HepG2 (cell line): ENCODE measurements around the gene SSBP2. TPM values are rescaled to one million over a fixed set of nuclear protein-coding genes. Genes with fewer than 3 reads are reported as not detected.

ENCODE experiments used
- CHD2 ChIP-seq: IDR thresholded peaks from 2 replicates; pipeline ENCODE4 v1.6.1; 2011; ENCODE audit warnings: low read depth, low read length, improper control_type of control experiment
- CHD4 ChIP-seq: fragments of 200-600 bp; sonication (generic); IDR thresholded peaks from 2 replicates; pipeline ENCODE4 v1.7.0; 2017; ENCODE audit warnings: mild to moderate bottlenecking, low read length, borderline replicate concordance
- KAT8 ChIP-seq: IDR thresholded peaks from 2 replicates; pipeline ENCODE4 v1.6.1; 2016; ENCODE audit warnings: missing genetic modification reagents, missing compliant biosample characterization
- KMT2A ChIP-seq: sonication (generic); formaldehyde crosslinking; IDR thresholded peaks from 2 replicates; pipeline ENCODE4 v1.4.0; 2020; ENCODE audit warnings: missing genetic modification reagents
- RFX5 ChIP-seq: IDR thresholded peaks from 2 replicates; pipeline ENCODE4 v1.6.1; 2011; ENCODE audit warnings: low read depth, low read length, improper control_type of control experiment
- TP53 ChIP-seq: sonication (generic); formaldehyde crosslinking; conservative IDR thresholded peaks from 2 replicates; pipeline ENCODE4 v1.4.0; 2020; ENCODE audit warnings: missing genetic modification reagents
- ZNF260 ChIP-seq: sonication (generic); formaldehyde crosslinking; IDR thresholded peaks from 2 replicates; pipeline ENCODE4 v1.4.0; 2020; ENCODE audit warnings: missing genetic modification reagents, low read depth, mild to moderate bottlenecking, borderline replicate concordance
- polyA plus RNA-seq, 8 experiments: library from polyadenylated mRNA; depleted of rRNA in 3 of 8; stranded (reverse) in 7 of 8; unstranded in 1 of 8; fragments of >200 nt; fragmentation: Illumina TruSeq in 4 of 8; extraction: Trizol in 4 of 8; gene quantifications; 2 replicates each; pipeline versions ENCODE4 v1.2.1 to v1.2.3, GENCODE V29; 2011 to 2016; ENCODE audit warnings: low read depth in 4 of 8, missing spikeins in 1 of 8, mixed read lengths in 1 of 8; ENCODE audit not compliant: insufficient read depth in 1 of 8
- total RNA-seq, 5 experiments: library from RNA; depleted of rRNA; stranded (reverse); fragments of >200 nt; fragmentation: Illumina TruSeq; extraction: Trizol; gene quantifications; 2 replicates each; pipeline ENCODE4 v1.2.3, GENCODE V29; 2016; ENCODE audit warnings: low read depth in 1 of 5
- TF ChIP-seq, protein P1 (sequence below): sonication (generic); formaldehyde crosslinking; IDR thresholded peaks from 2 replicates; pipeline ENCODE4 v1.9.0; 2021; ENCODE audit warnings: missing genetic modification reagents, borderline replicate concordance
- TF ChIP-seq, protein P2 (sequence below): sonication (generic); formaldehyde crosslinking; IDR thresholded peaks from 2 replicates; pipeline ENCODE4 v1.4.0; 2020; ENCODE audit warnings: missing genetic modification reagents
- TF ChIP-seq, protein P3 (sequence below): sonication (generic); formaldehyde crosslinking; IDR thresholded peaks from 2 replicates; pipeline ENCODE4 v1.8.0; 2022; ENCODE audit warnings: missing genetic modification reagents, mild to moderate bottlenecking, borderline replicate concordance
- TF ChIP-seq, protein P4 (sequence below): sonication (generic); formaldehyde crosslinking; IDR thresholded peaks from 2 replicates; pipeline ENCODE4 v1.5.0; 2020; ENCODE audit warnings: mild to moderate bottlenecking, missing genetic modification reagents, borderline replicate concordance
- TF ChIP-seq, protein P5 (sequence below): sonication (generic); formaldehyde crosslinking; IDR thresholded peaks from 2 replicates; pipeline ENCODE4 v1.5.0; 2020; ENCODE audit warnings: mild to moderate bottlenecking, missing genetic modification reagents, borderline replicate concordance

The SSBP2 gene
- total and polyA plus RNA-seq, 2 of the 13 experiments (the other 11 are each of a cell fraction or from before 2014, with no cell fraction given): 0.16 TPM; not detected in 1

DNA sequence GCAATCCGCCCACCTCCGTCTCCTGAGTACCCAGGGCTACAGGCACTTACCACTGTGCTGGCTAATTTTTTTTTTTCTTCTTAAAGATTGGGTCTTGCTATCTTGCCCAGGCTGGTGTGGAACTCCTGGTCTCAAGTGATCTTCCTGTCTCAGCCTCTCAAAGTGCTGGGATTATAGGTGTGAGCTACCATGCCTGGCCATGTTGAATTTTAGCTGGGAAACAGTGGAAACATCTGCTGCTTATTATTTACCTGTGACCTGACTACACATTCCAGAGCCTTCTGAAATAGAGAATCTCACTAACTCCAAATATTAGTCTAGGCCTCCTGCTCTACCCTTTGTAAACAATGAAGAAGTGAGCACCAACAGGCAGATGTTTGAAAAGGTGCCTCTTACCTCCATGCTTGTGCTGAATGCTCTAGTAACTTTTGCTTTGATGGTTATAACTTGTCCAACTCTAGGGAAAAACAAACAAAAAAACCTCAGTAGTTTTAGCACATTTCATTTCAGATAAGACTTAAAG, 379.5 kb downstream of the SSBP2 start (continued):
- TF ChIP-seq ZNF260 (no peak), TP53 (no peak), CHD4 (no peak), KMT2A (CRISPR knock-in tag) (no peak), KAT8 (CRISPR knock-in tag) (no peak), CHD2 (no peak), RFX5 (no peak)
- TF ChIP-seq, protein P1, sequence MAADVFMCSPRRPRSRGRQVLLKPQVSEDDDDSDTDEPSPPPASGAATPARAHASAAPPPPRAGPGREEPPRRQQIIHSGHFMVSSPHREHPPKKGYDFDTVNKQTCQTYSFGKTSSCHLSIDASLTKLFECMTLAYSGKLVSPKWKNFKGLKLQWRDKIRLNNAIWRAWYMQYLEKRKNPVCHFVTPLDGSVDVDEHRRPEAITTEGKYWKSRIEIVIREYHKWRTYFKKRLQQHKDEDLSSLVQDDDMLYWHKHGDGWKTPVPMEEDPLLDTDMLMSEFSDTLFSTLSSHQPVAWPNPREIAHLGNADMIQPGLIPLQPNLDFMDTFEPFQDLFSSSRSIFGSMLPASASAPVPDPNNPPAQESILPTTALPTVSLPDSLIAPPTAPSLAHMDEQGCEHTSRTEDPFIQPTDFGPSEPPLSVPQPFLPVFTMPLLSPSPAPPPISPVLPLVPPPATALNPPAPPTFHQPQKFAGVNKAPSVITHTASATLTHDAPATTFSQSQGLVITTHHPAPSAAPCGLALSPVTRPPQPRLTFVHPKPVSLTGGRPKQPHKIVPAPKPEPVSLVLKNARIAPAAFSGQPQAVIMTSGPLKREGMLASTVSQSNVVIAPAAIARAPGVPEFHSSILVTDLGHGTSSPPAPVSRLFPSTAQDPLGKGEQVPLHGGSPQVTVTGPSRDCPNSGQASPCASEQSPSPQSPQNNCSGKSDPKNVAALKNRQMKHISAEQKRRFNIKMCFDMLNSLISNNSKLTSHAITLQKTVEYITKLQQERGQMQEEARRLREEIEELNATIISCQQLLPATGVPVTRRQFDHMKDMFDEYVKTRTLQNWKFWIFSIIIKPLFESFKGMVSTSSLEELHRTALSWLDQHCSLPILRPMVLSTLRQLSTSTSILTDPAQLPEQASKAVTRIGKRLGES: no peak
- TF ChIP-seq, protein P2, sequence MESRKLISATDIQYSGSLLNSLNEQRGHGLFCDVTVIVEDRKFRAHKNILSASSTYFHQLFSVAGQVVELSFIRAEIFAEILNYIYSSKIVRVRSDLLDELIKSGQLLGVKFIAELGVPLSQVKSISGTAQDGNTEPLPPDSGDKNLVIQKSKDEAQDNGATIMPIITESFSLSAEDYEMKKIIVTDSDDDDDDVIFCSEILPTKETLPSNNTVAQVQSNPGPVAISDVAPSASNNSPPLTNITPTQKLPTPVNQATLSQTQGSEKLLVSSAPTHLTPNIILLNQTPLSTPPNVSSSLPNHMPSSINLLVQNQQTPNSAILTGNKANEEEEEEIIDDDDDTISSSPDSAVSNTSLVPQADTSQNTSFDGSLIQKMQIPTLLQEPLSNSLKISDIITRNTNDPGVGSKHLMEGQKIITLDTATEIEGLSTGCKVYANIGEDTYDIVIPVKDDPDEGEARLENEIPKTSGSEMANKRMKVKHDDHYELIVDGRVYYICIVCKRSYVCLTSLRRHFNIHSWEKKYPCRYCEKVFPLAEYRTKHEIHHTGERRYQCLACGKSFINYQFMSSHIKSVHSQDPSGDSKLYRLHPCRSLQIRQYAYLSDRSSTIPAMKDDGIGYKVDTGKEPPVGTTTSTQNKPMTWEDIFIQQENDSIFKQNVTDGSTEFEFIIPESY (CRISPR knock-in tag): no peak
- TF ChIP-seq, protein P3, sequence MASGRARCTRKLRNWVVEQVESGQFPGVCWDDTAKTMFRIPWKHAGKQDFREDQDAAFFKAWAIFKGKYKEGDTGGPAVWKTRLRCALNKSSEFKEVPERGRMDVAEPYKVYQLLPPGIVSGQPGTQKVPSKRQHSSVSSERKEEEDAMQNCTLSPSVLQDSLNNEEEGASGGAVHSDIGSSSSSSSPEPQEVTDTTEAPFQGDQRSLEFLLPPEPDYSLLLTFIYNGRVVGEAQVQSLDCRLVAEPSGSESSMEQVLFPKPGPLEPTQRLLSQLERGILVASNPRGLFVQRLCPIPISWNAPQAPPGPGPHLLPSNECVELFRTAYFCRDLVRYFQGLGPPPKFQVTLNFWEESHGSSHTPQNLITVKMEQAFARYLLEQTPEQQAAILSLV (CRISPR knock-in tag): no peak
- TF ChIP-seq, protein P4, sequence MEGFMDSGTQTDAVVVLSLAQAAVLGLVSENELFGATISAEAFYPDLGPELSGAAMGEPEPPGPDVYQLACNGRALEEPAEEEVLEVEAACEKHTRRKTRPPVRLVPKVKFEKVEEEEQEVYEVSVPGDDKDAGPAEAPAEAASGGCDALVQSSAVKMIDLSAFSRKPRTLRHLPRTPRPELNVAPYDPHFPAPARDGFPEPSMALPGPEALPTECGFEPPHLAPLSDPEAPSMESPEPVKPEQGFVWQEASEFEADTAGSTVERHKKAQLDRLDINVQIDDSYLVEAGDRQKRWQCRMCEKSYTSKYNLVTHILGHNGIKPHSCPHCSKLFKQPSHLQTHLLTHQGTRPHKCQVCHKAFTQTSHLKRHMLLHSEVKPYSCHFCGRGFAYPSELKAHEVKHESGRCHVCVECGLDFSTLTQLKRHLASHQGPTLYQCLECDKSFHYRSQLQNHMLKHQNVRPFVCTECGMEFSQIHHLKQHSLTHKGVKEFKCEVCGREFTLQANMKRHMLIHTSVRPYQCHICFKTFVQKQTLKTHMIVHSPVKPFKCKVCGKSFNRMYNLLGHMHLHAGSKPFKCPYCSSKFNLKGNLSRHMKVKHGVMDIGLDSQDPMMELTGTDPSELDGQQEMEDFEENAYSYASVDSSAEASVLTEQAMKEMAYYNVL (CRISPR knock-in tag): peak; percentile 72; the same call in 1 of the 2 replicates
- TF ChIP-seq, protein P5, sequence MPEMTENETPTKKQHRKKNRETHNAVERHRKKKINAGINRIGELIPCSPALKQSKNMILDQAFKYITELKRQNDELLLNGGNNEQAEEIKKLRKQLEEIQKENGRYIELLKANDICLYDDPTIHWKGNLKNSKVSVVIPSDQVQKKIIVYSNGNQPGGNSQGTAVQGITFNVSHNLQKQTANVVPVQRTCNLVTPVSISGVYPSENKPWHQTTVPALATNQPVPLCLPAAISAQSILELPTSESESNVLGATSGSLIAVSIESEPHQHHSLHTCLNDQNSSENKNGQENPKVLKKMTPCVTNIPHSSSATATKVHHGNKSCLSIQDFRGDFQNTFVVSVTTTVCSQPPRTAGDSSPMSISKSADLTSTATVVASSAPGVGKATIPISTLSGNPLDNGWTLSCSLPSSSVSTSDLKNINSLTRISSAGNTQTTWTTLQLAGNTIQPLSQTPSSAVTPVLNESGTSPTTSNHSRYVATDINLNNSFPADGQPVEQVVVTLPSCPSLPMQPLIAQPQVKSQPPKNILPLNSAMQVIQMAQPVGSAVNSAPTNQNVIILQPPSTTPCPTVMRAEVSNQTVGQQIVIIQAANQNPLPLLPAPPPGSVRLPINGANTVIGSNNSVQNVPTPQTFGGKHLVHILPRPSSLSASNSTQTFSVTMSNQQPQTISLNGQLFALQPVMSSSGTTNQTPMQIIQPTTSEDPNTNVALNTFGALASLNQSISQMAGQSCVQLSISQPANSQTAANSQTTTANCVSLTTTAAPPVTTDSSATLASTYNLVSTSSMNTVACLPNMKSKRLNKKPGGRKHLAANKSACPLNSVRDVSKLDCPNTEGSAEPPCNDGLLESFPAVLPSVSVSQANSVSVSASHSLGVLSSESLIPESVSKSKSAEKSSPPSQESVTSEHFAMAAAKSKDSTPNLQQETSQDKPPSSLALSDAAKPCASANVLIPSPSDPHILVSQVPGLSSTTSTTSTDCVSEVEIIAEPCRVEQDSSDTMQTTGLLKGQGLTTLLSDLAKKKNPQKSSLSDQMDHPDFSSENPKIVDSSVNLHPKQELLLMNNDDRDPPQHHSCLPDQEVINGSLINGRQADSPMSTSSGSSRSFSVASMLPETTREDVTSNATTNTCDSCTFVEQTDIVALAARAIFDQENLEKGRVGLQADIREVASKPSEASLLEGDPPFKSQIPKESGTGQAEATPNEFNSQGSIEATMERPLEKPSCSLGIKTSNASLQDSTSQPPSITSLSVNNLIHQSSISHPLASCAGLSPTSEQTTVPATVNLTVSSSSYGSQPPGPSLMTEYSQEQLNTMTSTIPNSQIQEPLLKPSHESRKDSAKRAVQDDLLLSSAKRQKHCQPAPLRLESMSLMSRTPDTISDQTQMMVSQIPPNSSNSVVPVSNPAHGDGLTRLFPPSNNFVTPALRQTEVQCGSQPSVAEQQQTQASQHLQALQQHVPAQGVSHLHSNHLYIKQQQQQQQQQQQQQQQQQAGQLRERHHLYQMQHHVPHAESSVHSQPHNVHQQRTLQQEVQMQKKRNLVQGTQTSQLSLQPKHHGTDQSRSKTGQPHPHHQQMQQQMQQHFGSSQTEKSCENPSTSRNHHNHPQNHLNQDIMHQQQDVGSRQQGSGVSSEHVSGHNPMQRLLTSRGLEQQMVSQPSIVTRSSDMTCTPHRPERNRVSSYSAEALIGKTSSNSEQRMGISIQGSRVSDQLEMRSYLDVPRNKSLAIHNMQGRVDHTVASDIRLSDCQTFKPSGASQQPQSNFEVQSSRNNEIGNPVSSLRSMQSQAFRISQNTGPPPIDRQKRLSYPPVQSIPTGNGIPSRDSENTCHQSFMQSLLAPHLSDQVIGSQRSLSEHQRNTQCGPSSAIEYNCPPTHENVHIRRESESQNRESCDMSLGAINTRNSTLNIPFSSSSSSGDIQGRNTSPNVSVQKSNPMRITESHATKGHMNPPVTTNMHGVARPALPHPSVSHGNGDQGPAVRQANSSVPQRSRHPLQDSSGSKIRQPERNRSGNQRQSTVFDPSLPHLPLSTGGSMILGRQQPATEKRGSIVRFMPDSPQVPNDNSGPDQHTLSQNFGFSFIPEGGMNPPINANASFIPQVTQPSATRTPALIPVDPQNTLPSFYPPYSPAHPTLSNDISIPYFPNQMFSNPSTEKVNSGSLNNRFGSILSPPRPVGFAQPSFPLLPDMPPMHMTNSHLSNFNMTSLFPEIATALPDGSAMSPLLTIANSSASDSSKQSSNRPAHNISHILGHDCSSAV: no peak
